Natural killer cell (primary cell): ENCODE data around the gene REEP1. TPM values are rescaled to one million over a fixed set of nuclear protein-coding genes. Genes with fewer than 3 reads are reported as not detected.
"Not testable (repeated sequence)": the region's sequence is repeated elsewhere in the genome, so short reads cannot be mapped to it uniquely, and the experiment has no call there.

ENCODE experiments used
- ATAC-seq, 3 donors: fragments of 150-1000 bp in 2 of 3; fragments of 200-7000 bp in 1 of 3; cut with Tn5 transposase; 1 replicate in 1 of 3; 2 replicates in 2 of 3; pipeline ENCODE4 v1.10.0; 2021; ENCODE audit warnings: mild to moderate bottlenecking in 2 of 3, moderate library complexity in 2 of 3
- DNase-seq, 2 donors: peaks; one replicate each; pipeline versions ENCODE4 v3.0.0 to v3.0.0-alpha.2; 2013 to 2021; ENCODE audit warnings: mixed read lengths in 1 of 2
- H3K27ac ChIP-seq: one replicate; pipeline ENCODE4 v1.5.1; 2013; ENCODE audit warnings: mild to moderate bottlenecking, low read length
- H3K27me3 ChIP-seq: one replicate; pipeline ENCODE4 v1.6.1; 2013; ENCODE audit warnings: low read length; ENCODE audit not compliant: control insufficient read depth, insufficient read depth
- H3K36me3 ChIP-seq: one replicate; pipeline ENCODE4 v1.6.1; 2013; ENCODE audit warnings: low read length; ENCODE audit not compliant: control insufficient read depth, insufficient read depth
- H3K4me1 ChIP-seq: one replicate; pipeline ENCODE4 v1.6.1; 2013; ENCODE audit warnings: low read length; ENCODE audit not compliant: control insufficient read depth, insufficient read depth
- H3K4me3 ChIP-seq: one replicate; pipeline ENCODE4 v1.5.1; 2013; ENCODE audit warnings: low read length
- H3K9me3 ChIP-seq: one replicate; pipeline ENCODE4 v1.6.1; 2013; ENCODE audit warnings: low read length; ENCODE audit not compliant: control insufficient read depth, insufficient read depth
- H3K27ac Mint-ChIP-seq, 2 donors: one replicate each; pipeline ENCODE4 v1.8.0; 2022; ENCODE audit warnings: mild to moderate bottlenecking in 2 of 2, mixed read lengths in 2 of 2, moderate library complexity in 1 of 2
- H3K27me3 Mint-ChIP-seq, 2 donors: one replicate each; pipeline ENCODE4 v1.8.0; 2022; ENCODE audit warnings: low read depth in 2 of 2, mixed read lengths in 2 of 2
- H3K36me3 Mint-ChIP-seq: one replicate; pipeline ENCODE4 v1.8.0; 2022; ENCODE audit warnings: mixed read lengths
- H3K4me1 Mint-ChIP-seq, 2 donors: one replicate each; pipeline ENCODE4 v1.8.0; 2022; ENCODE audit warnings: mixed read lengths in 2 of 2
- H3K4me3 Mint-ChIP-seq: one replicate; pipeline ENCODE4 v1.8.0; 2022; ENCODE audit warnings: mild to moderate bottlenecking, moderate library complexity, mixed read lengths
- H3K9me3 Mint-ChIP-seq, 2 donors: one replicate each; pipeline ENCODE4 v1.8.0; 2022; ENCODE audit warnings: mixed read lengths in 2 of 2
- WGBS: methylation state at CpG from one replicate; pipeline ENCODE4 v1.1.7; 2013; ENCODE audit warnings: missing lambda C conversion rate; ENCODE audit not compliant: insufficient coverage; 5-methylcytosine and 5-hydroxymethylcytosine counted together
- intact Hi-C: fragments of 100-400 bp; cut with micrococcal nuclease; formaldehyde crosslinking; loops from one replicate; pipeline ENCODE4 v1.14.2; 2022
- total RNA-seq, 4 donors: library from RNA; stranded (reverse); fragments of 120-200 nt in 1 of 4; gene quantifications; one replicate each; pipeline versions ENCODE4 v1.2.3 to v1.2.4, GENCODE V29; 2013 to 2022
- TF ChIP-seq, protein P1 (sequence below): fragments of 200-600 bp; IDR thresholded peaks from one replicate; pipeline ENCODE4 v1.8.0; 2022; ENCODE audit warnings: antibody characterized with exemption

REEP1 gene
- total RNA-seq, 3 donors from 2014 or later (not counting 1 experiment from before 2014, with no cell fraction given): 0.10 TPM; not detected in 2

DNA sequence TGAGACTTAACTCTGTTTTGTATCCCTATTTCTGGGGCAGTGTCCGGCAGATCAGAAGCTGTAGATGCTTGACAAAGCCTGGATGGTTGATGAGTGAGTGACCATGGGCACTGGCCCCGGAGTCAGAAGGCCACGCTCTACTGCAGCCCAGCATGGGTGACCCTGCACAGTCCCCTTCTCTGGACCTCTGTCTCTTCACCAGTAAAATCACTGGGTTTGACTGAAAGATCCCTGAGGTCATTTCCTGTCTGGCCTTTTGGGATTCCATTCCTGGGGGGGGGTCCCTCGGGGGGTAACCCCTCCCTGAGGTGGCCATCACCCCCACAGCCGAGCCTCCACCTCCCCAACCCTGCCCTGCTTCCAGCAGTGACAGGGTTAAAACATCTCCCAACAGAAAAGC lies 106.5 kb downstream of the REEP1 start:
- peaks cover 5 to 8% of the 10 kb centered on the region in 2 donors for H3K27me3 Mint-ChIP-seq
- Histone ChIP-seq H3K4me1 (no peaks in the 10 kb centered on the region), H3K27ac (no peak overlapping the region), H3K9me3 (no peaks in the 10 kb centered on the region), H3K36me3 (no peaks in the 10 kb centered on the region), H3K27me3 (no peaks in the 10 kb centered on the region), H3K4me3 (no peak overlapping the region)
- H3K27ac Mint-ChIP-seq: no peak overlapping the region
- no peaks in the 10 kb centered on the region for H3K4me1 Mint-ChIP-seq
- DNase-seq: no peak
- intact Hi-C loops: no loop called here
- TF ChIP-seq, protein P1, sequence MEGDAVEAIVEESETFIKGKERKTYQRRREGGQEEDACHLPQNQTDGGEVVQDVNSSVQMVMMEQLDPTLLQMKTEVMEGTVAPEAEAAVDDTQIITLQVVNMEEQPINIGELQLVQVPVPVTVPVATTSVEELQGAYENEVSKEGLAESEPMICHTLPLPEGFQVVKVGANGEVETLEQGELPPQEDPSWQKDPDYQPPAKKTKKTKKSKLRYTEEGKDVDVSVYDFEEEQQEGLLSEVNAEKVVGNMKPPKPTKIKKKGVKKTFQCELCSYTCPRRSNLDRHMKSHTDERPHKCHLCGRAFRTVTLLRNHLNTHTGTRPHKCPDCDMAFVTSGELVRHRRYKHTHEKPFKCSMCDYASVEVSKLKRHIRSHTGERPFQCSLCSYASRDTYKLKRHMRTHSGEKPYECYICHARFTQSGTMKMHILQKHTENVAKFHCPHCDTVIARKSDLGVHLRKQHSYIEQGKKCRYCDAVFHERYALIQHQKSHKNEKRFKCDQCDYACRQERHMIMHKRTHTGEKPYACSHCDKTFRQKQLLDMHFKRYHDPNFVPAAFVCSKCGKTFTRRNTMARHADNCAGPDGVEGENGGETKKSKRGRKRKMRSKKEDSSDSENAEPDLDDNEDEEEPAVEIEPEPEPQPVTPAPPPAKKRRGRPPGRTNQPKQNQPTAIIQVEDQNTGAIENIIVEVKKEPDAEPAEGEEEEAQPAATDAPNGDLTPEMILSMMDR: no peak
- no peak for ATAC-seq
- WGBS: 85% methylated on average over 5 of the region's 5 CpGs
- no peaks in the 10 kb centered on the region for H3K36me3 Mint-ChIP-seq
- no peaks in the 10 kb centered on the region for H3K9me3 Mint-ChIP-seq
- H3K4me3 Mint-ChIP-seq: no peak overlapping the region

DNA sequence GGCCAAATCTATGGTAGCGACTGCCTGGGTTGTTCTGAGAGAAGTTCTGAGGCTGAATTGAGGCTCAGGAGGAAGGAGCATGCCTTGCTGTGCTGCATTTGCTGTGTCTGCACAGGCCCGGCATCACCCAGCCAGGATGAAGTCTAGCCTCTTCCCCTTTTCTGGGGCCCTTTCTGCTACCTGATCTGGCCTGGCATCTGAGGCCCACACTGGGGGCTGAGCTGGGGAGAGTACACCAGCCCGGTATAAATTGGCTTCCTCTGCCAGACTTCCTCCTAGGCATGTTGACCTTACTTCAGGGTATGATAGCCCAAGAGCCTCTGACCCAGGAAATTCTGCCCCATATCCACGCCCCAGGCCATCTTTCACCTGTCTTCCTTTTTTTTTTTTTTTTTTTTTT lies 108.2 kb downstream of the REEP1 start:
- TF ChIP-seq, protein P1: no peak
- Mint-ChIP-seq H3K27me3 (peaks cover 5 to 8% of the 10 kb centered on the region in 2 donors), H3K4me3 (no peak overlapping the region), H3K36me3 (no peaks in the 10 kb centered on the region), H3K9me3 (no peaks in the 10 kb centered on the region), H3K27ac (no peak overlapping the region), H3K4me1 (no peaks in the 10 kb centered on the region)
- intact Hi-C loops: no loop called here
- WGBS: 32% methylated on average over 3 of the region's 4 CpGs
- Histone ChIP-seq H3K36me3 (no peaks in the 10 kb centered on the region), H3K4me1 (peaks cover 4% of the 10 kb centered on the region), H3K27me3 (no peaks in the 10 kb centered on the region), H3K9me3 (no peaks in the 10 kb centered on the region), H3K27ac (no peak overlapping the region), H3K4me3 (no peak overlapping the region)
- ATAC-seq: no peak
- DNase-seq: no peak

DNA sequence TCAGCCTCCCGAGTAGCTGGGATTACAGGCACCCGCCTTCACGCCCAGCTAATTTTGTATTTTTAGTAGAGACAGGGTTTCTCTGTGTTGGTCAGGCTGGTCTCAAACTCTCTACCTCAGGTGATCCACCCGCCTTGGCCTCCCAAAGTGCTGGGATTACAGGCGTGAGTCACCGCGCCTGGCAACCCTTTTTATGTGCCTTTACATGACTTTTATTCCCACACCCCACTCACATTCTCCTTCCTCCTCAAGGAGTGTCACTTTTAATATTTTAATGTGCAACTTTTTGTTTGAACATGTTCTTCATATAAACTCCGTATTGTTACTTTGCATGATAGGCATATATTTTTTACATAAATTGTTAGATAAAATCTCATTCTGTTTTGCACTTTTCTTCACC lies 108.9 kb downstream of the REEP1 start:
- WGBS: 93% methylated on average over 7 of the region's 8 CpGs
- H3K27ac Mint-ChIP-seq, H3K4me3 ChIP-seq: not testable (repeated sequence)

DNA sequence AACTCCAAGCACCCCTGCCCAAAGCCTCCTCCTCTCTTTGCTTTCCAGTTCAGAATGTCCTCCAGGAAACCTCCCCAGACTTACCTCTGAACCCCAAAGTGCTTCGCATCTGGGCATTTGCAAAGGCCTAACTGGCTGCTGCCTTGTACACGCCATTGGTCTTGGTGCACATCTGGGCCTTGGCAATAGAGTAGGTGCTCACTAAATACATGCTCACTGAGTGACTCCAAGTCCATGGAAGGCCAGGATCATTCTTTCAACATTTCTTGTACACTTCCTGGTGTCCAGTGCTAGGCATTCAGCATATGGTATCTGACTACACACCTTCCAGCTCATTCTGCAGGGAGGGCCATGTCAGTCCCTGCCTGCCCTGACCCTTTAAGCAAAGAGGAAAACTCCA lies 109.7 kb downstream of the REEP1 start:
- WGBS: 85% methylated on average over 2 of the region's 2 CpGs
- Mint-ChIP-seq H3K27me3 (no peaks in the 10 kb centered on the region), H3K36me3 (no peaks in the 10 kb centered on the region), H3K27ac (no peak overlapping the region), H3K4me3 (no peak overlapping the region), H3K4me1 (no peaks in the 10 kb centered on the region), H3K9me3 (no peaks in the 10 kb centered on the region)
- TF ChIP-seq, protein P1: no peak
- Histone ChIP-seq H3K36me3 (no peaks in the 10 kb centered on the region), H3K27ac (no peak overlapping the region), H3K9me3 (no peaks in the 10 kb centered on the region), H3K4me3 (no peak overlapping the region), H3K4me1 (peaks cover 4% of the 10 kb centered on the region), H3K27me3 (no peaks in the 10 kb centered on the region)
- ATAC-seq (no peak), DNase-seq (no peak)
- intact Hi-C loops: no loop called here

More for the DNA sequence above, 108.9 kb downstream of the REEP1 start:
- H3K27ac ChIP-seq, intact Hi-C loops, H3K9me3 ChIP-seq, ATAC-seq, H3K36me3 ChIP-seq, DNase-seq, H3K4me1 Mint-ChIP-seq, H3K27me3 Mint-ChIP-seq, H3K4me3 Mint-ChIP-seq, H3K27me3 ChIP-seq, H3K36me3 Mint-ChIP-seq, H3K4me1 ChIP-seq, H3K9me3 Mint-ChIP-seq: not testable (repeated sequence)
